NCI-H2227 treated with DMSO at 0.1 percent for 48 hours (cell line): Measurements from ENCODE around the gene CHCHD4.
"Not testable (repeated sequence)": the region's sequence is repeated elsewhere in the genome, so short reads cannot be mapped to it uniquely, and the experiment has no call there.

Experiments used
- DNase-seq: peaks from one replicate; lab custom pipeline; 2025; lab: John Stamatoyannopoulos, UW

CHCHD4 gene

GRCh38 chr3:14120111-14120920 lies 4.4 kb downstream of the CHCHD4 start:
- no peak for DNase-seq

GRCh38 chr3:14119651-14120050 lies 5.0 kb downstream of the CHCHD4 start:
- DNase-seq = no peak

GRCh38 chr3:14118400-14119381 lies 6.0 kb downstream of the CHCHD4 start:
- no peak for DNase-seq

GRCh38 chr3:14117468-14118399 lies 6.9 kb downstream of the CHCHD4 start:
- DNase-seq = no peak

- DNase-seq = no peak
These were observed 10.6 kb downstream of the CHCHD4 start for GRCh38 chr3:14113965-14114635.

- DNase-seq = no peak
These were observed 14.0 kb downstream of the CHCHD4 start for GRCh38 chr3:14110699-14111098.

GRCh38 chr3:14109821-14110220 lies 14.8 kb downstream of the CHCHD4 start:
- not testable (repeated sequence) for DNase-seq

GRCh38 chr3:14097616-14098391 lies 26.9 kb downstream of the CHCHD4 start:
- DNase-seq = no peak

GRCh38 chr3:14096742-14097141 lies 27.9 kb downstream of the CHCHD4 start:
- no peak for DNase-seq

- DNase-seq = no peak
These were observed 30.8 kb downstream of the CHCHD4 start for GRCh38 chr3:14093831-14094230.

- DNase-seq = no peak
These were observed 32.2 kb downstream of the CHCHD4 start for GRCh38 chr3:14092464-14092863.

- DNase-seq = not testable (repeated sequence)
These were observed 32.7 kb downstream of the CHCHD4 start for GRCh38 chr3:14091959-14092358.

GRCh38 chr3:14087461-14087860 lies 37.2 kb downstream of the CHCHD4 start:
- not testable (repeated sequence) for DNase-seq

GRCh38 chr3:14082108-14082657 lies 42.5 kb downstream of the CHCHD4 start:
- DNase-seq = no peak

- no peak for DNase-seq
These were observed 47.4 kb downstream of the CHCHD4 start for GRCh38 chr3:14077310-14077709.

GRCh38 chr3:14075233-14075632 lies 49.4 kb downstream of the CHCHD4 start:
- DNase-seq = not testable (repeated sequence)

GRCh38 chr3:14064910-14065309 lies 59.8 kb downstream of the CHCHD4 start:
- DNase-seq = no peak

GRCh38 chr3:14063152-14063551 lies 61.5 kb downstream of the CHCHD4 start:
- DNase-seq = no peak
